Endothelial cell of umbilical vein (primary cell): Measurements from ENCODE around the gene CELF1. TPM values are rescaled to one million over a fixed set of nuclear protein-coding genes. Genes with fewer than 3 reads are reported as not detected.
"Not testable (repeated sequence)": the region's sequence is repeated elsewhere in the genome, so short reads cannot be mapped to it uniquely, and the experiment has no call there.

Experiments used
- BruUV-seq: library from RNA; stranded (reverse); fragments of 400-500 nt; replicated peaks from 2 replicates; lab custom pipeline; 2021; lab: Mats Ljungman, UMichigan
- CTCF ChIA-PET: fragments of 300-600, 350-600 bp; sonication (Branson Sonifier 250); formaldehyde crosslinking; loops from one replicate; lab custom pipeline; 2021; ENCODE audit warnings: antibody characterized with exemption, inconsistent platforms; lab: Charles Lee
- POLR2A ChIA-PET: fragments of 300-600, 350-600 bp; sonication (Branson Sonifier 250); formaldehyde crosslinking; loops from one replicate; lab custom pipeline; 2021; ENCODE audit warnings: antibody characterized with exemption, inconsistent platforms; lab: Charles Lee
- DNase-seq: peaks from one replicate; pipeline ENCODE4 v3.0.0-alpha.2; 2011; ENCODE audit warnings: low read depth, low spot score
- FAIRE-seq: peaks from 2 replicates; lab custom pipeline; 2011; peaks lifted over from hg19 to GRCh38; lab: Jason Lieb, UNC
- H2AFZ ChIP-seq: 2 replicates; pipeline ENCODE4 v1.6.0; 2012; ENCODE audit warnings: low read depth, low read length, control low read depth, inconsistent platforms
- H3K27ac ChIP-seq: 2 replicates; pipeline ENCODE4 v1.5.1; 2011; ENCODE audit warnings: low read depth, mild to moderate bottlenecking, control low read depth, low read length, moderate library complexity; ENCODE audit not compliant: insufficient read depth
- H3K27me3 ChIP-seq, 2 experiments: 2 replicates each; pipeline versions ENCODE4 v1.6.0 to v1.6.1; 2011; ENCODE audit warnings: low read length in 2 of 2, mixed read lengths in 1 of 2; ENCODE audit not compliant: control insufficient read depth in 2 of 2, insufficient read depth in 2 of 2
- H3K36me3 ChIP-seq, 2 experiments: 2 replicates in 1 of 2; 3 replicates in 1 of 2; pipeline ENCODE4 v1.5.1; 2011; ENCODE audit warnings: low read length in 2 of 2, mild to moderate bottlenecking in 1 of 2, moderate library complexity in 1 of 2; ENCODE audit not compliant: control insufficient read depth in 2 of 2, insufficient read depth in 2 of 2; ENCODE audit errors: extremely low read depth in 1 of 2
- H3K4me1 ChIP-seq: 3 replicates; pipeline ENCODE4 v1.5.1; 2011; ENCODE audit warnings: mild to moderate bottlenecking, low read length; ENCODE audit not compliant: control insufficient read depth, insufficient read depth; ENCODE audit errors: extremely low read depth
- H3K4me2 ChIP-seq: 2 replicates; pipeline ENCODE4 v1.6.1; 2011; ENCODE audit warnings: low read length, control low read depth, mixed read lengths; ENCODE audit not compliant: insufficient read depth
- H3K4me3 ChIP-seq, 3 experiments: fragments of 200-600 bp in 1 of 3; sonication (generic), shearing (Covaris generic) in 1 of 3; replicated peaks in 1 of 3; 2 replicates each; pipeline ENCODE4 v1.5.1; 2011 to 2016; ENCODE audit warnings: control low read depth in 3 of 3, low read length in 3 of 3, mild to moderate bottlenecking in 2 of 3, inconsistent platforms in 1 of 3, low read depth in 1 of 3, moderate library complexity in 1 of 3; ENCODE audit not compliant: insufficient read depth in 1 of 3
- H3K79me2 ChIP-seq: 2 replicates; pipeline ENCODE4 v1.6.0; 2012; ENCODE audit warnings: low read length, inconsistent platforms; ENCODE audit not compliant: control insufficient read depth, insufficient read depth
- H3K9ac ChIP-seq: replicated peaks from 2 replicates; pipeline ENCODE3; 2011; ENCODE audit warnings: low read length, control low read depth; ENCODE audit not compliant: insufficient read depth; ENCODE audit errors: extremely low read depth
- H3K9me1 ChIP-seq: replicated peaks from 3 replicates; pipeline ENCODE4 v1.6.0; 2011; ENCODE audit warnings: mild to moderate bottlenecking, low read length; ENCODE audit not compliant: control insufficient read depth, insufficient read depth; ENCODE audit errors: extremely low read depth
- H3K9me3 ChIP-seq: replicated peaks from 2 replicates; pipeline ENCODE4 v1.5.1; 2012; ENCODE audit warnings: low read length, inconsistent platforms; ENCODE audit not compliant: control insufficient read depth, insufficient read depth
- H4K20me1 ChIP-seq: replicated peaks from 2 replicates; pipeline ENCODE3; 2011; ENCODE audit warnings: mild to moderate bottlenecking, low read length; ENCODE audit not compliant: control insufficient read depth, insufficient read depth; ENCODE audit errors: extremely low read depth
- CTCF ChIP-seq, 2 donors: IDR thresholded peaks; 1 replicate in 1 of 2; 2 replicates in 1 of 2; pipeline ENCODE4 v1.5.1; 2011; ENCODE audit warnings: low read length in 2 of 2, mild to moderate bottlenecking in 2 of 2, moderate library complexity in 2 of 2, control low read depth in 1 of 2, inconsistent platforms in 1 of 2, low read depth in 1 of 2; ENCODE audit not compliant: insufficient read depth in 1 of 2; ENCODE audit errors: extremely low read depth in 1 of 2
- EZH2 ChIP-seq: IDR thresholded peaks from 2 replicates; pipeline ENCODE4 v1.6.1; 2012; ENCODE audit warnings: borderline replicate concordance, low read depth, mild to moderate bottlenecking, moderate library complexity, low read length, inconsistent platforms; ENCODE audit not compliant: severe bottlenecking
- FOS ChIP-seq: IDR thresholded peaks from 2 replicates; pipeline ENCODE4 v1.6.1; 2011; ENCODE audit warnings: mild to moderate bottlenecking, low read length, moderate library complexity, borderline replicate concordance; ENCODE audit not compliant: insufficient read depth
- GATA2 ChIP-seq: IDR thresholded peaks from 2 replicates; pipeline ENCODE4 v1.7.0; 2011; ENCODE audit warnings: low read depth, mild to moderate bottlenecking, moderate library complexity, mixed read lengths, low read length; ENCODE audit not compliant: insufficient read length, insufficient read depth
- MAX ChIP-seq: IDR thresholded peaks from 2 replicates; pipeline ENCODE4 v1.6.1; 2011; ENCODE audit not compliant: insufficient read depth, insufficient read length
- MYC ChIP-seq: IDR thresholded peaks from one replicate; pipeline ENCODE4 v1.6.1; 2011; ENCODE audit warnings: mild to moderate bottlenecking, low read depth, low read length
- POLR2A ChIP-seq: IDR thresholded peaks from 2 replicates; pipeline ENCODE4 v1.6.1; 2012; ENCODE audit warnings: low read depth, mild to moderate bottlenecking, control low read depth, low read length
- POLR2AphosphoS5 ChIP-seq: IDR thresholded peaks from 2 replicates; pipeline ENCODE4 v1.6.1; 2012; ENCODE audit warnings: low read depth, mild to moderate bottlenecking, control low read depth, low read length, moderate library complexity; ENCODE audit not compliant: insufficient read depth
- dilution Hi-C: fragments of 300-500 bp; cut with MboI; formaldehyde crosslinking; loops from one replicate; pipeline ENCODE4 v1.15.0; 2019; ENCODE audit warnings: low sequenced_read_pairs; ENCODE audit not compliant: extremely low pct_ligation_motif_present
- intact Hi-C: fragments of 100-400 bp; cut with micrococcal nuclease; formaldehyde crosslinking; loops from one replicate; pipeline ENCODE4 v1.10.0; 2022
- polyA plus RNA-seq, 4 experiments: library from polyadenylated mRNA; depleted of rRNA in 3 of 4; stranded (reverse) in 3 of 4; unstranded in 1 of 4; fragments of >200 nt; gene quantifications; 2 replicates each; pipeline versions ENCODE4 v1.2.1 to v1.2.3, GENCODE V29; 2011 to 2012; ENCODE audit warnings: missing spikeins in 1 of 4
- total RNA-seq: library from RNA; stranded (reverse); gene quantifications from 2 replicates; pipeline ENCODE4 v1.2.3, GENCODE V29; 2021

The CELF1 gene
- total and polyA plus RNA-seq, 2 donors (not counting 3 experiments of a cell fraction or from before 2014, with no cell fraction given): 66.3 to 120 TPM

- peaks cover 15% of the 10 kb centered on the region for H4K20me1 ChIP-seq
- BruUV-seq, dilution Hi-C loops, intact Hi-C loops, H2AFZ ChIP-seq, H3K4me2 ChIP-seq, CTCF ChIA-PET, H3K36me3 ChIP-seq, H3K4me3 ChIP-seq, H3K9me3 ChIP-seq, H3K27ac ChIP-seq, POLR2A ChIA-PET, H3K4me1 ChIP-seq, DNase-seq, H3K27me3 ChIP-seq, H3K9ac ChIP-seq, H3K9me1 ChIP-seq: not testable (repeated sequence)
- H3K79me2 ChIP-seq: peaks cover 97% of the 10 kb centered on the region
- peak; percentile 58 for FAIRE-seq
Observed at GRCh38 chr11:47546274-47546673, 6.7 kb downstream of the CELF1 start.

- Histone ChIP-seq H3K27me3 (no peaks in the 10 kb centered on the region), H3K9me1 (no peaks in the 10 kb centered on the region), H3K9ac (no peak overlapping the region), H3K4me1 (peaks cover 8% of the 10 kb centered on the region), H3K27ac (no peak overlapping the region), H3K4me3 (no peak overlapping the region), H3K79me2 (peaks cover 95% of the 10 kb centered on the region), H4K20me1 (peaks cover 11% of the 10 kb centered on the region), H3K4me2 (no peak overlapping the region), H3K9me3 (no peaks in the 10 kb centered on the region), H3K36me3 (no peaks in the 10 kb centered on the region), H2AFZ (no peak overlapping the region)
- ChIA-PET CTCF (no interaction called here), POLR2A (no interaction called here)
- TF ChIP-seq FOS (no peak), EZH2 (no peak), MAX (no peak), POLR2AphosphoS5 (no peak), MYC (no peak), CTCF (IDR thresholded peaks at IDR 0.05; ENCODE audit: extremely low read depth in 1 of 2, insufficient read depth in 1 of 2, low read depth in 1 of 2, low read length in 2 of 2) (no peak), POLR2A (no peak), GATA2 (no peak)
- dilution Hi-C loops: no loop called here
- FAIRE-seq (no peak), DNase-seq (no peak)
- intact Hi-C loops: no loop called here
- no TSS peak for BruUV-seq
Observed at GRCh38 chr11:47545298-47545697, 7.6 kb downstream of the CELF1 start.
